GM13977 (cell line): ENCODE measurements around the gene IL6R.

ENCODE experiments used
- DNase-seq: peaks from one replicate; pipeline ENCODE4 v3.0.0; 2012; ENCODE audit warnings: low spot score
- CTCF ChIP-seq: IDR thresholded peaks from 2 replicates; pipeline ENCODE4 v1.5.1; 2012; ENCODE audit warnings: mild to moderate bottlenecking, control low read depth; ENCODE audit not compliant: insufficient read depth; ENCODE audit errors: extremely low read depth, missing control alignments
- in situ Hi-C: fragments of 300-500 bp; cut with MboI; formaldehyde crosslinking; loops from one replicate; pipeline ENCODE4 v1.12.0; 2022; ENCODE audit warnings: low sequenced_read_pairs, low pct_unique_long_range_greater_than_20kb, mixed read lengths, inconsistent platforms; ENCODE audit not compliant: unreplicated experiment

Gene IL6R

GRCh38 chr1:154465621-154466195 lies 60.6 kb downstream of the IL6R start:
- no peak for DNase-seq
- in situ Hi-C loops: no loop called here
- TF ChIP-seq CTCF: no peak

- in situ Hi-C loops: no loop called here
Observed at GRCh38 chr1:154466206-154466605, 61.1 kb downstream of the IL6R start.

GRCh38 chr1:154466921-154467417 lies 61.8 kb downstream of the IL6R start:
- DNase-seq: no peak
- in situ Hi-C loops: no loop called here
- peak; percentile 50 for TF ChIP-seq CTCF

More at GRCh38 chr1:154466206-154466605, 61.1 kb downstream of the IL6R start:
- no peak for TF ChIP-seq CTCF
- no peak for DNase-seq

GRCh38 chr1:154467434-154468102 lies 62.4 kb downstream of the IL6R start:
- in situ Hi-C loops: no loop called here
- DNase-seq: no peak
- TF ChIP-seq CTCF: no peak

GRCh38 chr1:154468535-154469250 lies 63.5 kb downstream of the IL6R start:
- TF ChIP-seq CTCF: no peak
- in situ Hi-C loops: no loop called here
- DNase-seq: no peak

- in situ Hi-C loops: no loop called here
- TF ChIP-seq CTCF: no peak
- DNase-seq: no peak
Observed at GRCh38 chr1:154469844-154470560, 64.9 kb downstream of the IL6R start.
